Uterus (tissue), 2 donors: Measurements from ENCODE around the gene DYNLRB2.

ENCODE experiments used
- CTCF ChIP-seq, 4 experiments: fragments of 200-600 bp in 2 of 4; fragments of 450-650 bp in 2 of 4; sonication (generic) in 2 of 4; IDR thresholded peaks; one replicate each; pipeline ENCODE4 v1.5.1; 2016 to 2019; ENCODE audit warnings: antibody characterized with exemption in 4 of 4, mild to moderate bottlenecking in 2 of 4, moderate library complexity in 1 of 4
- POLR2A ChIP-seq, 2 donors: fragments of 450-650 bp; IDR thresholded peaks; one replicate each; pipeline ENCODE4 v1.6.1; 2016; ENCODE audit warnings: antibody characterized with exemption in 2 of 2, mild to moderate bottlenecking in 1 of 2, moderate library complexity in 1 of 2

- TF ChIP-seq CTCF (IDR thresholded peaks at IDR 0.05) = no peak
- TF ChIP-seq POLR2A (IDR thresholded peaks at IDR 0.05) = no peak
Observed at GRCh38 chr16:80596507-80597207, 55.9 kb downstream of the DYNLRB2 start.
